Measurements from ENCODE around the gene IQCH.

The IQCH gene

GRCh38 chr15:67254238-67255175 lies at the start of gene IQCH, which contains the start of gene AAGAB:
IQCH (plus strand) TSS chr15:67254786; CDS start chr15:67254897, 111 bp downstream.
AAGAB (minus strand) TSS chr15:67254661; CDS start chr15:67254631, 30 bp downstream.
- DNase-seq (ENCODE audit: low read depth in 1 of 2, low spot score in 1 of 2), result peak; percentile 94 to 96

DNA sequence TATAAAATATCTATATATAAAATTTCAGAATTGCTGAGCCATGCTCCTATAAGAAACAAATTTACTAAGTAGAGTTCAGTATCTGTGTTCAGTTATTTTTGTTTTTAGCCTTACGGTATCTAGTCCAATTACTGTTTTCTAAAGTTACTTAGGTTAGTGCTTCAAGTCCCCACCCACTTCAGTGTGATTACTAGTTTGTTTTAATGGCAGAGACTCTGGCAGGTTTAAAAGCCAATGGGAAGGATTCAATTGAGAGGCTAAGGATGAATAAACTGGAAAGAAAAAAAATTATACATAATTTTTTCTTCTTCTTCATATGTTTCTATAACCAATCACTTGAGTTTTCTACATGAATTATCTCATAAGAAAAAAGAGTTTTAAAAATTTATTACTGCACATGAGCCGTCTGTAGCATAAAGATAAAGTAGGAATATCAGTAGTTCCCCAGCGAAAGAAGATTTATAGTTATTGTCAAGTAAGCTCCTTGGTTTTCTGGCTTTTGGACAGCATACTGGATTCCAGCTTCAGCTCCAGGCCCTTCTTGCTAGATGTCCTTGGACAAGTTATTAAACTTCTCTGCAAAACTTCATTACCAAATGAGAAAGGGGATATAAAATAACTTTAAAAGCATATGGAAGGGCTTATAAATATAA lies 46.9 kb upstream of the IQCH start:
- no peak for DNase-seq (ENCODE audit: low read depth in 1 of 2, low spot score in 1 of 2)

GRCh38 chr15:67208396-67208795 lies 46.2 kb upstream of the IQCH start:
- no peak for DNase-seq (ENCODE audit: low read depth in 1 of 2, low spot score in 1 of 2)

- DNase-seq (ENCODE audit: low read depth in 1 of 2, low spot score in 1 of 2), result no peak
Measured at GRCh38 chr15:67210555-67211168, 43.9 kb upstream of the IQCH start.

GRCh38 chr15:67212684-67213367 lies 41.8 kb upstream of the IQCH start:
- no peak for DNase-seq (ENCODE audit: low read depth in 1 of 2, low spot score in 1 of 2)

GRCh38 chr15:67215102-67215501 lies 39.5 kb upstream of the IQCH start:
- DNase-seq (ENCODE audit: low read depth in 1 of 2, low spot score in 1 of 2), result no peak

DNA sequence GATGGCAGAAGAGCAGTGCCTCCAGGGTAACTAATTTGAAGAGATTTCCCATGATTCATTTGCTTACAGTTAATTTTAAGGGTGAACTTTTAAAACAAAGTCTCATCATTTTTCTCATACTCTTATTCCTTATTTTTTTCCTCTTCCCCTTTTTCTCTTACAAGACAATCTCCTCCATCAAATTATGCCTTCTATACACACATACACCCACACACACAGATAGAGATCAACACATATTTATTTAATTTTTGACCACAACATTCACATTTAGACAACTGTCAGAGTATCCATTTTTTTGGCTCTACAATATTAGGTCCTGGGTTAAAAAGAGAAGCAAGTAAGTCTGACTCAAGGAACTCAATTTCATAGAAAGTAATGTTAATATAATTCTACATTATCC lies 37.7 kb upstream of the IQCH start:
- no peak for DNase-seq (ENCODE audit: low read depth in 1 of 2, low spot score in 1 of 2)

GRCh38 chr15:67218428-67218827 lies 36.2 kb upstream of the IQCH start:
- no peak for DNase-seq (ENCODE audit: low read depth in 1 of 2, low spot score in 1 of 2)

- no peak for DNase-seq (ENCODE audit: low read depth in 1 of 2, low spot score in 1 of 2)
Measured at GRCh38 chr15:67219288-67219687, 35.3 kb upstream of the IQCH start.

DNA sequence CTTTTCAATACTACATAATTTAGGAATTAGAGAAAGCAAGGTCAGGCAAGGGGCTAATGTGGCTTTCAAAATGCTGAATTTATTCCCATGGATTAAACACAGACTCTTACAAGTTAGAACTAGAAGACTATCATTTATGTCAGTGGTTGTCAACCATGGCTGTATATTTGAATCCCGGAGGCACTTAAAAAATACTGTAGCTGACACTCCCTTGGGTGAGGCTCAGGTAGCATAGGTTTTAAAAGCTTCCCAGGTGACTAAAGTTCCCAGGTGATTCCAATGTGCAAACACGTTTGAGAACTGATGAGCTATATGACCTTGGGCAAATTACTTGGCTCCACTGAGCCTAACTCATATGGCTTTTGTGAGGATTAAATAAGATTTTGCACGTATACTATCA lies 29.7 kb upstream of the IQCH start:
- DNase-seq (ENCODE audit: low read depth in 1 of 2, low spot score in 1 of 2), result no peak

GRCh38 chr15:67225336-67225735 lies 29.2 kb upstream of the IQCH start:
- no peak for DNase-seq (ENCODE audit: low read depth in 1 of 2, low spot score in 1 of 2)

DNA sequence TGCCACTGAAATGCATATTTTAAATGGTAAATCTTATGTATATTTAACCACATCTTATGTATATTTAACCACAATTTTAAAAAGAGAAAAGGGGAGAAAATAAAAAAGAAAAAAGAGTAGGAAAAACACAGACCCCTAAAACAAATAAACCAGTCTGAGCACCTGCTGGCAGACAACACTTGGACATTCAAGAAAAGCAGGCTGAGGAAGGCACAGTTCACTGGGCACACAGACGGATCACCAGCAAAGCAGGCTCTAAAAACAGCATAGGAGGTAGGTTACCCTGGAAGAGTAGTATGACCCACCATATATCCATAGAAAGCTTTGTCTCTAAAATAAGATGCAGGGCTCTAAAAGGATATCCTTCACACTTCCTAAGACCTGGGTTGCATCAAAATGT lies 27.2 kb upstream of the IQCH start:
- DNase-seq (ENCODE audit: low read depth in 1 of 2, low spot score in 1 of 2), result no peak

- DNase-seq (ENCODE audit: low read depth in 1 of 2, low spot score in 1 of 2), result no peak
Measured at GRCh38 chr15:67227846-67228245, 26.7 kb upstream of the IQCH start.

DNA sequence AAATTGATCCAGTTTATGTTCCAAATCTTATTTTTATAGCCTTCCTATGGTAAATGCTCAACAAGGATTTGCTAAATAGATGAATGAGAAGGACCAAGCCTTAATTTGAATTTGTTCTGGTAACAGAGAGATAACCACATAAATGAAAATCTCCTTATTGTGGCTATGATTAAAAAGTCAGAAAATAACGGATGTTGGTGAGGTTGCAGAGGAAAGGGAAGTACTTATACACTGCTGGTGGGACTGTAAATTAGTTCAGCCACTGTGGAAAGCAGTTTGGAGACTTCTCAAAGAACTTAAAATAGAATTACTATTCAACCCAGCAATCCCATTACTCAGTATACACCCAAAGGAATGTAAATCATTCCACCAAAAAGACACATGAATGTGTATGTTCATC lies 26.3 kb upstream of the IQCH start:
- DNase-seq (ENCODE audit: low read depth in 1 of 2, low spot score in 1 of 2), result no peak

DNA sequence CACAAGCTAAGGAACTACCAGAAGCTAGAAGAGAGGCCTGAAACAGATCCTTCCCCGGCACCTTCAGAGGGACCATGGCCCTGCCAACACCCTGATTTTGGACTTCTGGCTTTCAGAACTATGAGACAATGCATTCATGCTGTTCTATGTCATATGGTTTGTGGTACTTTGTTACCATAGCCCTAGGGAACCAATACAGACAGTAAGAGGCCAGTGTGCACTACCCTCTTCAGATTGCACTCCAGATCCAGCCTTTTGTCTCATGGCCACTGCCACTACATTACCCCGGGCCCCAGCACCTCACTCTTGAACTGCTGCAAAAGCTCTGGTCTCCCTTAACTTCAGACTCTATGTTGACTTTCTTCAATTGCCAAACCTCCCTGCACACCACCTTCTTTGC lies 24.1 kb upstream of the IQCH start:
- no peak for DNase-seq (ENCODE audit: low read depth in 1 of 2, low spot score in 1 of 2)

DNA sequence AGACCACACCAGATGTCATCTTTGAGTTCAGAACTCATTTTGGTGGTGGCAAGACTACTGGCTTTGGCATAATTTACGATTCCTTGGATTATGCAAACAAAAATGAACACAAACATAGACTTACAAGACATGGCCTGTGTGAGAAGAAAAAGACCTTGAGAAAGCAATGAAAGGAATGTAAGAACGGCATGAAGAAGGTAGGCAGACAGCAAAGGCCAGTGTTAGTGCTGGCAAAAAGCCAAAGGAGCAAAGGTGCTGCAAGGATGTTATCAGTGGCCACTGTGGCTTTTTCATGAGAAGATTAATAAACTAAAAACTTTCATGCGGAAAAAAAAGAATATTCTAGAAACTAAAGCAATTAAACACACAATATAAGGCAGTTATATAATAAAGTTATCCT lies 22.0 kb upstream of the IQCH start:
- no peak for DNase-seq (ENCODE audit: low read depth in 1 of 2, low spot score in 1 of 2)

GRCh38 chr15:67240235-67241131 lies 14.1 kb upstream of the IQCH start:
- DNase-seq (ENCODE audit: low read depth in 1 of 2, low spot score in 1 of 2), result no peak

- DNase-seq (ENCODE audit: low read depth in 1 of 2, low spot score in 1 of 2), result no peak
Measured at GRCh38 chr15:67241132-67241855, 13.3 kb upstream of the IQCH start.

GRCh38 chr15:67242708-67243111 lies 11.9 kb upstream of the IQCH start:
- no peak for DNase-seq (ENCODE audit: low read depth in 1 of 2, low spot score in 1 of 2)

Measured in stimulated activated CD4-positive, alpha-beta T cell treated with anti-CD3 and anti-CD28 coated beads, Interleukin-15, amount 100 ng/mL, for 1 hour (primary cell).